IPS-18a (cell line): ENCODE results near the gene ARHGEF7.

Experiments used
- H3K27ac ChIP-seq: one replicate; pipeline ENCODE4 v1.5.1; 2013; ENCODE audit warnings: low read length
- H3K27me3 ChIP-seq: one replicate; pipeline ENCODE4 v1.6.1; 2013; ENCODE audit warnings: mild to moderate bottlenecking, low read length; ENCODE audit not compliant: control insufficient read depth, insufficient read depth
- H3K36me3 ChIP-seq: one replicate; pipeline ENCODE4 v1.6.1; 2013; ENCODE audit warnings: low read depth, low read length; ENCODE audit not compliant: control insufficient read depth
- H3K4me1 ChIP-seq: one replicate; pipeline ENCODE4 v1.6.1; 2013; ENCODE audit warnings: low read depth, low read length; ENCODE audit not compliant: control insufficient read depth
- H3K4me3 ChIP-seq: one replicate; pipeline ENCODE4 v1.5.1; 2013; ENCODE audit warnings: low read length
- H3K9ac ChIP-seq: one replicate; pipeline ENCODE4 v1.6.1; 2013; ENCODE audit warnings: mild to moderate bottlenecking, low read length, moderate library complexity
- H3K9me3 ChIP-seq: one replicate; pipeline ENCODE4 v1.6.1; 2013; ENCODE audit warnings: low read depth, low read length; ENCODE audit not compliant: control insufficient read depth

Gene ARHGEF7

DNA sequence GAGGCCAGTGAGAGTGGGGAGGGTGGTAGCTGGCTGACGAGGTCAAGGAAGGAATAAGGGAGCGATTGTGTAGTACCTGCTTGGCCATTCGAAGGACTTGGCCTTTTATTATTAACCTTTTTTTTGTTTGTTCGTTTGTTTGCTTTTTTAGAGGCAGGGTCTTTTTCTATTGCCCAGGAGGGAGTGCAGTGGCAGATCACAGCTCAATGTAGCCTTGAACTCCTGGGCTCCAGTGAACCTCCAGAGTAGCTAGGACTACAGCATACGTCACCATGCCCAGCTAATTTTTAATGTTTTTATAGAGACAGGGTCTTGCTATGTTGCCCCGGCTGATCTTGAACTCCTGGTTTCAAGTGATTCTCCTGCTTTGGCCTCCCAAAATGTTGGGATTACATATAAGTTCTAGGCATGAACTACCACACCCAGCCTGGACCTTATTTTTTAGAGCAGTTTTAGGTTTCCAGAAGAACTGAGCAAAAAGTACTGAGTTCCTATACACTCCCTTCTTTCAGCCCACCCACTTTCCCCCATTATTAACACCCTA lies 25.5 kb downstream of the ARHGEF7 start:
- H3K27ac ChIP-seq, result no peak overlapping the region
- H3K9ac ChIP-seq, result no peak overlapping the region
- H3K4me3 ChIP-seq, result no peak overlapping the region
- no peaks in the 10 kb centered on the region for H3K36me3 ChIP-seq
- H3K27me3 ChIP-seq, result no peaks in the 10 kb centered on the region
- H3K4me1 ChIP-seq, result no peaks in the 10 kb centered on the region
- no peaks in the 10 kb centered on the region for H3K9me3 ChIP-seq

DNA sequence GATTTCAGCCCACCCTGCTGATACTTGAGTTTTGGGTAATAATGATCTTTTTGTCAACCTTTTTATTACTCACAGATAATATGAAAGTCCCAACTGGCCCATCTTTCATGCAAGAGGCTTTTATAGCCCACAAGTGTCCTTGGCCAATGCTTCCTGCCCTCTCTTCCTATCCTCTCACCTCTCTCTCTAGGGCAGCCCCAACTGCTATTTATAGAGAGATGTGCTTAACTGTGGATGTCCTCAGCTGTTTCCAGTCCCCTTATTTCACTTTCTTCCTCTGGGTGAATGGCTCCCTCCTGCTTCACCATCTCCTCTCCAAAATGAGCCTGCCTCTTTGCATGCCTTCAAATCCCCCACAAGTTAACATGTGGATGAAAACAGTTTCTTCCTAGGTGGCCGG lies 27.4 kb downstream of the ARHGEF7 start:
- Histone ChIP-seq H3K27me3 (no peaks in the 10 kb centered on the region), H3K27ac (no peak overlapping the region)

DNA sequence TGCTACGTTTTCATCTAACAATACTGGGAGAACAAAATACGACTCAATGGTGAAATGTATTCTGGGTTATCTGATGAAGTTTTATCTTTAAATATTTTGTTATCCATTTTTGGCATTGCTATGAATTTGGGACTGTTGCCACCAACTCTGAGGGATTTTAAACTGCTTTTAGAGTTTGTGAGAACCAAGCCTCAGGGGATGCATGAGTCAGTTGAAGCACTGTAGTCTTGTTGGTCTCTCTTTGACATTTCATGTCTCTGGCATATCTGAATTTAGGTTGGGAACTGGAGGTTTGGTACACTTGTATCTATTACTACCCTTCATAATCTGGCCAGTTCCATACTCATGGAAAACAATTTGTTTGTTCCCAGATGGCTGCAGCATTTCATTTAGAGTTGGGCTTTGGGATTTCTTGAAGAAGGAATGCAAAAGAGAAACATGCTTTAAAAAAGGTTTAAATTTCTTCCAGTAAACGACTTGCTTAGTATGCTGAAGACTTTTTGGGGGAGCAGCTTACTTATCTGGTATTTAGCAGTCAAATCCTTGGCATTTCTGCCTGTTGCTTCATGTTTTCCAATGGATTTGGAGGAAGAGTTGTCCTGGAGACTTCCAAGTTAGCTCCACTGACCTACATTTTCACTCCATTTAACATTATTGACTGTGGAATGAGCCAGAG lies 28.9 kb downstream of the ARHGEF7 start:
- no peaks in the 10 kb centered on the region for H3K4me1 ChIP-seq
- no peaks in the 10 kb centered on the region for H3K9me3 ChIP-seq
- no peaks in the 10 kb centered on the region for H3K27me3 ChIP-seq
- H3K36me3 ChIP-seq, result no peaks in the 10 kb centered on the region
- no peak overlapping the region for H3K9ac ChIP-seq
- no peak overlapping the region for H3K4me3 ChIP-seq
- no peak overlapping the region for H3K27ac ChIP-seq

More for the DNA sequence above, 27.4 kb downstream of the ARHGEF7 start:
- H3K9ac ChIP-seq, result no peak overlapping the region
- H3K9me3 ChIP-seq, result no peaks in the 10 kb centered on the region
- no peaks in the 10 kb centered on the region for H3K36me3 ChIP-seq
- H3K4me1 ChIP-seq, result no peaks in the 10 kb centered on the region
- no peak overlapping the region for H3K4me3 ChIP-seq

DNA sequence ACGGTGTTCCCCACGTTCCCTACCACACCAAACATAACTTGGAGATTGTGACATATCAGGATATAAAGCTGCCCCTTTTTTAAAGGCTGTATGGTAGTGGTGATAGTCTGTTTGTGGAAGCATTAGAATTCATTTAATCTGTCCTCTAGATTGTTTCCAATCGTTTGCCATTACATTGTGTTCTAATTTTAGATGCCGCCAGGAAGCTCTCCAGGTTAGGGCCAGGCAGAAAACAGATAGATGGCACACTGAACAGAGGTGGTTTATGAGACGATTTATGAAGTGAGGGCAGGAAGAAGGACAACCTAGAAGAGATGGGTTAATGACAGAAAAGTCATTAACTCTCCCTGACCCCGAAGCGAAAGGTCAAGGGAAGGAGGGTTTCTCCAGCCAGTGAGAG lies 30.0 kb downstream of the ARHGEF7 start:
- Histone ChIP-seq H3K27ac (no peak overlapping the region), H3K9ac (no peak overlapping the region), H3K27me3 (no peaks in the 10 kb centered on the region), H3K4me3 (no peak overlapping the region), H3K36me3 (no peaks in the 10 kb centered on the region), H3K4me1 (no peaks in the 10 kb centered on the region), H3K9me3 (no peaks in the 10 kb centered on the region)

DNA sequence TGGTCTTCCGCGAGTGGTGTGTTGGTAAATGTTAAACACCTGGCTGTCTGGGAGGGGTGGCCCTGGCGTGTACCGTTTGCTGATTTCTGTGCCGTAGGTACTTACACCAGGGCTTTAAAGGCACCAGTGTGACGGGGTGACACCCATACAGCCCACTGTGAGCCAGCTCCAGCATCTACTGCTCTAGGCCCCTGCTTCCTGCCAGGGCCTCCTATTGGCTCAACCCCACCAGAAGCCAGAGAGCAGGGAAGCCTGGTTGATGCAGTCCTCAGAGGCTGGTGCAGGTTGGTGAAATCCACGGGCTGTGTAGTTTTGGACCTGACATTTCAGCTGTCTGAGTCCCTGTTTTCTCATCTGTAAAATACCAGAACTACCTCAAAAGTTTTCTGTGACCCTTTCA lies 30.4 kb downstream of the ARHGEF7 start:
- Histone ChIP-seq H3K27me3 (no peaks in the 10 kb centered on the region), H3K4me3 (no peak overlapping the region), H3K36me3 (no peaks in the 10 kb centered on the region), H3K9me3 (no peaks in the 10 kb centered on the region), H3K4me1 (no peaks in the 10 kb centered on the region), H3K9ac (no peak overlapping the region), H3K27ac (no peak overlapping the region)

DNA sequence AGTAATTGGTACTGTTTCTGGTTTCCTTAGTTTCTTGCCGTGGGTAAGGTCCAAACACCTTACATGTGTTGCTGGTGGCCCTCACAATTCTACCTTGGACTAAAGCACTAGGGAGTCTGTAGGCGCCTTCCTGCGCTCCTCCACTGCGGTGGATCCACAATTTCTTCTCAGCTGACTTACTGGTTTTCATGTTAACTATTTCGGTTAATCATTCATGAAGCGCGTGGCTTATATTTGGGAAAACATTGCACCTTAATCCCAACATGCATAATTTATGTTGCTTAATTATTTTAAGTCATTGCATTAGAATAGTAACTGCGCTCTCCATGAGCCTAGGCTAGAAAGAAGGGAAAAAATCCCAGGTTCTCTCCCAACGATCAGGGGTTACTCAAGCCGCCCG lies 37.7 kb downstream of the ARHGEF7 start:
- H3K27me3 ChIP-seq, result no peaks in the 10 kb centered on the region
- no peaks in the 10 kb centered on the region for H3K36me3 ChIP-seq
- peak overlapping the region; percentile 92 for H3K27ac ChIP-seq
- H3K9me3 ChIP-seq, result no peaks in the 10 kb centered on the region
- peak overlapping the region; percentile 94 for H3K4me3 ChIP-seq
- H3K9ac ChIP-seq, result peak overlapping the region; percentile 95
- H3K4me1 ChIP-seq, result peaks cover 7% of the 10 kb centered on the region

DNA sequence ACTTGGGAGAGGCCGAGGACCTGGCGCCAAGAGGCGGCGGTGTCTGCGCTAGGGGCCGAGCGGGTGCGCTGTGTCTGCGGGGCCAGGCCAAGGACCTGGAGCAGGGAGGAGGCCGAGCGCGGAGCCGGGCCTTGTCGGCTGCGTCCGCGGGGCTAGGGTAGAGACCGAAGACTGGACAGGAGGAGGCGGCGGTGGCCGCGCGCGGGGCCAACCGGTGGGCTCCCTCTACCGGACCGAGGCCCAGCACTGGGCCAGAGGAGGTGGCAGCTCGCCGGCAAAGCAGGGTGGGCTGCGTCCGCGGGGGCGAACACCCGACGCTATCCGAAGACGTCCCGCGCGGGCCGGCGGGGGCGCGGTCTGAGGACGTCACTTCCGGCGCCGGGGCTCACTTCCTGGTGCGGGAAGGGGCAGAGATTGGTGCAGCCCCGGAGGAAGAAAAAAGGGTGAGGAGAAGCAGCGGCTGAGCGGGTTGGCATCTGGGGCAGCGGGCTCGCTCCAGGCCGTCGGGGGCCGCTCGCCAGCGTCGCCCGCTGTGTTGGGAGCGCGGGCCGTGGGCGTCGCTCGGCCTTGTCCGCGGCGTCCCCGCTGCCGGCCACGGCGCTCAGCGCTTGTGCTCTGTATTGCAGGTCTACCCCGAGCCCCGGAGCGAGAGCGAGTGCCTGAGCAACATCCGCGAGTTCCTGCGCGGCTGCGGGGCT lies 38.3 kb downstream of the ARHGEF7 start:
- Histone ChIP-seq H3K36me3 (no peaks in the 10 kb centered on the region), H3K9ac (peak overlapping the region; percentile 95), H3K27ac (peak overlapping the region; percentile 92), H3K9me3 (no peaks in the 10 kb centered on the region), H3K27me3 (no peaks in the 10 kb centered on the region), H3K4me3 (peak overlapping the region; percentile 94), H3K4me1 (peaks cover 7% of the 10 kb centered on the region)

DNA sequence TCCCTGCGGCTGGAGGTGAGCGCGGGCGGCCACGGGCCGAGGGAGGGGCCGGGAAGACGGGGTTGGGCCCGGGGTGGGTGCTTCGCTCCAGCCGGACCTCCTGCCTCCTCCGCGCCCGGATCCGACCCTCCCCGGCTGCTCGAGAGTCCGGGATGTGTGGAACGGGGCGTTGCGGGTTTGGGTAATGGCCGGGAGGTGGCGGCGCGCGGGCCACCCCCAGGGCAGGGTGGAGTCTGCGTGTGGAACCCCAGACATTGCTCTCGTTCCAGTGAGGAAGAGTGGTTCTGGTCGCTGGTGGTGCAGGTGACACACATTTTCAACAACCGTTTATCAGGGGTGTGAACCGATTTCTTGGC lies 38.8 kb downstream of the ARHGEF7 start:
- H3K4me3 ChIP-seq, result peak overlapping the region; percentile 94
- no peaks in the 10 kb centered on the region for H3K27me3 ChIP-seq
- no peaks in the 10 kb centered on the region for H3K9me3 ChIP-seq
- no peak overlapping the region for H3K27ac ChIP-seq
- H3K36me3 ChIP-seq, result no peaks in the 10 kb centered on the region
- peak overlapping the region; percentile 95 for H3K9ac ChIP-seq
- peaks cover 7% of the 10 kb centered on the region for H3K4me1 ChIP-seq

DNA sequence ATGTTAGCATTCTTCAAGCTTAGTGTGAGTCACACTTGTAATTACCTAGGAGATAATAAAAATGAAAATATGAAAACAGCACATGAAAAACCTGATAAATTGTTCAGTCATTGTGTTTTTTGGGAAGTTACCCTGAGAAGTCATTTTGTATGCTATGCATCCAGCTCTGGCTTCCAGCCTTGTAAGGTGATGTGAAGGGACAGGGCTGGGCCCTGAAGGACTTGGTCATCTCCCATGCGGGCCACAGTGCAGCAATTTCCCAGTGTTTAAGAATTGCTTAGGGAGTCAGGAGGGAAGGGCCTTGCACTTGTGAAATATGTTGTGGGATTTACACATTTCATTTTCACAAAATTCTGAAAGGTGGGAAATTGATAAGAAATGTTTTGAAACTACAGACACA lies 41.3 kb downstream of the ARHGEF7 start:
- Histone ChIP-seq H3K9ac (no peak overlapping the region), H3K27ac (no peak overlapping the region), H3K9me3 (no peaks in the 10 kb centered on the region), H3K36me3 (peaks cover 9% of the 10 kb centered on the region), H3K4me3 (no peak overlapping the region), H3K4me1 (peaks cover 7% of the 10 kb centered on the region), H3K27me3 (no peaks in the 10 kb centered on the region)

DNA sequence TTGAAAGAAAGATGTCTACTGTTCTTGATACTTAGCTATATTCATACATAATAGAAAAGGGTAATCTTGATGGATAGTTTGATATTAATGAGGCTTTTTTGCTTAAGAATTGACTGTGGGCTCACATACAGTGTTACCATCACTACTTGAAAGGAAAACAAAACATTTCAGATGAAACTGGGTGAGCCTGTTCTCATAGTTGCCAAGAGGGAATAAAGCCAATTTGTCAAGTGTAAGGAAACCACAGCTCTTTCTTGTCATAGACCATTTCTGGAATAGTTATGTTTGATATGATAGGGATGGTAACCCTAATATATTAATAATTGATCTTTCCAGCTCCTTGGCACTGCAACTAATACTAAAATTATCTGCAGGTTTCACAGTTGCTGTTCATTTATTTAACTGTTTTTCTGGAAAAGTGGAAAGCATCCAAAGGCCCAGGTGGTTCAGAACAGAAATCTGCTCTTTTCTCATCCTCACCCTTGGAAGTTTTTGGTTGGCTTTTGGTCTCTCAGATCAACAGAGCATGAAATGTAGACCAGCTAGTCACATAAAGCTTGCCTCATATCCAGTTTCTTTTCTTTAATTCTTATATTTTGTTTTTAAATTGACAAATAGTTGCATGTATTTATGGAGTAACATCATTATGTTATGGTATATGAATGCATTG lies 43.2 kb downstream of the ARHGEF7 start:
- Histone ChIP-seq H3K9me3 (no peaks in the 10 kb centered on the region), H3K9ac (no peak overlapping the region), H3K4me3 (no peak overlapping the region), H3K27ac (no peak overlapping the region), H3K36me3 (peaks cover 9% of the 10 kb centered on the region), H3K27me3 (no peaks in the 10 kb centered on the region), H3K4me1 (peaks cover 7% of the 10 kb centered on the region)

DNA sequence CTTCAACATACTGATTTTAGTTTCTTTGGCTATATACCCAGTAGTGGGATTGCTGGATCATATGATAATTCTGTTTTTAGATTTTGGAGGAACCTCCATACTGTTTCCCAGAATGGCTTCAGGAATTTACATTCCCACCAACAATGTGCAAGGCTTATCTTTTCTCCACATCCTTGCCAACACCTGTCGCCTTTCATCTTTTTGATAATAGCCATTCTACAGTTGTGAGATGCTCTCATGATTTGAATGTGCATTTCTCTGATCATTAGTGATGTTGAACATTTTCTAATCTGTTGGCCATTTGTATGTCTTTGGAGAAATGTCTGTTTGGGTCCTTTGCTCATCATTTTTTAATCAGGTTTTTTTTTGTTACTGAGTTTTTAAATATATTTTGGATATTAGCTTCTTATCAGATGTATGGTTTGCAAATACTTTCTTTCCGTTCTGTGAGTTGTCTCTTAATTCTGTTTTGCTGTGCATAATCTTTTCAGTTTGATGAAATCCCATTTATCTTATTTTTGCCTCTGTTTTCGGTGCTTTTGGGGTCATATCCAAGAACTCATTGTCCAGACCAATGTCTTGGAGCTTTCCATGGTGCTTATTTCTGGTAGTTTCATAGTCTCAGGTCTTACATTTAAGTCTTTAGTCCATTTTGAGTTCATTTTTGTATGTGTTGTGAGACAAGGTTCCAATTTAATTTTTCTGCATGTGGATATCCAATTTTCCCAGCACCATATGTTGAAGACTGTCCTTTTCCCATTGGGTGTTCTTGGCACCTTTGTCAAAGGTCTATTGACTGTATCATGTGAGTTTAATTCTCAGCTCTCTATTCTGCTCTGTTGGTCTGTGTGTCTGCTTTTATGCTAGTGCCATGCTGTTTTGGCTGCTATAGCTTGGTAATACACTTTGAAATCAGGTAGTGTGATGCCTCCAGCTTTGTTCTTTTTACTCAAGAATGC lies 44.5 kb downstream of the ARHGEF7 start:
- Histone ChIP-seq H3K27me3 (no peaks in the 10 kb centered on the region), H3K27ac (no peak overlapping the region), H3K9me3 (no peaks in the 10 kb centered on the region), H3K9ac (no peak overlapping the region), H3K36me3 (peaks cover 9% of the 10 kb centered on the region), H3K4me1 (peaks cover 2% of the 10 kb centered on the region), H3K4me3 (no peak overlapping the region)
